Measurements from ENCODE around the gene HS6ST2. TPM values are rescaled to one million over a fixed set of nuclear protein-coding genes. Genes with fewer than 3 reads are reported as not detected.

HS6ST2 gene
- polyA plus RNA-seq, 1 donor (not counting 4 experiments of a cell fraction or from before 2014, with no cell fraction given) = 0.43 TPM

DNA sequence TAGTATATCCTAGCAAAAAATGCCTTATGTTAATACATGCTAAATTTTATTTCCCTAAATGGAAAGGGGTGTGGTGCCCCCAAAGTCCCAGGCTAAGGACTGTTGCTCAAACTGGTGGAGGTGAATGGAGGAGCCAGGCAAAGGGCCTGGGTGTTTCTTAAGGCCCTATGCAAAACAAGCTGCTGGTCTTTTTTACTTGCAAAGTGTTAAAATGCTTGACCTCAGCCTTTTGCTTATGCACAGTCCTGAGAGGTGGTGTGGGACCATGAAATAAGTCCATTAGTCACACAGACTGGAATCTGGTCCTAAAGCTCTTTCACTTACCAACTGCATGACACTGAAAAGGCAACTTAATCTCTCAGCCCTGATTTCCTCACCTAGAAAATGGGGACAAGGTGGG, 246.1 kb downstream of the HS6ST2 start:
- Histone ChIP-seq H3K9me3 (ENCODE audit: control insufficient read depth, low read depth, low read length) (no peaks in the 10 kb centered on the region), H3K4me2 (ENCODE audit: control insufficient read depth, extremely low read depth, insufficient read depth, low read depth, low read length) (no peak overlapping the region), H3K9me1 (ENCODE audit: control insufficient read depth, extremely low read depth, insufficient read depth, low read length) (no peaks in the 10 kb centered on the region), H3K9ac (ENCODE audit: control insufficient read depth, extremely low read depth, insufficient read depth, low read length) (no peak overlapping the region), H3K36me3 (ENCODE audit: control insufficient read depth in 2 of 2, extremely low read depth in 1 of 2, insufficient read depth in 2 of 2, low read length in 2 of 2) (no peaks in the 10 kb centered on the region), H3K4me1 (ENCODE audit: control insufficient read depth, extremely low read depth, insufficient read depth, low read length) (no peaks in the 10 kb centered on the region), H3K79me2 (ENCODE audit: control insufficient read depth, insufficient read depth, low read length) (no peaks in the 10 kb centered on the region), H2AFZ (ENCODE audit: control insufficient read depth, low read length) (no peak overlapping the region), H4K20me1 (ENCODE audit: control insufficient read depth, extremely low read depth, insufficient read depth, low read length) (no peaks in the 10 kb centered on the region), H3K27me3 (ENCODE audit: control insufficient read depth, extremely low read depth, insufficient read depth, low read length) (no peaks in the 10 kb centered on the region), H3K27ac (ENCODE audit: control insufficient read depth, insufficient read depth, low read length) (no peak overlapping the region), H3K4me3 (ENCODE audit: control insufficient read depth in 2 of 3, extremely low read depth in 1 of 3, insufficient read depth in 2 of 3, low read depth in 1 of 3, low read length in 3 of 3) (no peak overlapping the region)
- no peak for DNase-seq (ENCODE audit: low read depth, low spot score)
- TF ChIP-seq, protein P1, sequence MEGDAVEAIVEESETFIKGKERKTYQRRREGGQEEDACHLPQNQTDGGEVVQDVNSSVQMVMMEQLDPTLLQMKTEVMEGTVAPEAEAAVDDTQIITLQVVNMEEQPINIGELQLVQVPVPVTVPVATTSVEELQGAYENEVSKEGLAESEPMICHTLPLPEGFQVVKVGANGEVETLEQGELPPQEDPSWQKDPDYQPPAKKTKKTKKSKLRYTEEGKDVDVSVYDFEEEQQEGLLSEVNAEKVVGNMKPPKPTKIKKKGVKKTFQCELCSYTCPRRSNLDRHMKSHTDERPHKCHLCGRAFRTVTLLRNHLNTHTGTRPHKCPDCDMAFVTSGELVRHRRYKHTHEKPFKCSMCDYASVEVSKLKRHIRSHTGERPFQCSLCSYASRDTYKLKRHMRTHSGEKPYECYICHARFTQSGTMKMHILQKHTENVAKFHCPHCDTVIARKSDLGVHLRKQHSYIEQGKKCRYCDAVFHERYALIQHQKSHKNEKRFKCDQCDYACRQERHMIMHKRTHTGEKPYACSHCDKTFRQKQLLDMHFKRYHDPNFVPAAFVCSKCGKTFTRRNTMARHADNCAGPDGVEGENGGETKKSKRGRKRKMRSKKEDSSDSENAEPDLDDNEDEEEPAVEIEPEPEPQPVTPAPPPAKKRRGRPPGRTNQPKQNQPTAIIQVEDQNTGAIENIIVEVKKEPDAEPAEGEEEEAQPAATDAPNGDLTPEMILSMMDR (optimal IDR thresholded peaks at IDR 0.05 in 1 of 3, IDR thresholded peaks at IDR 0.05 in 1 of 3, conservative IDR thresholded peaks at IDR 0.05 in 1 of 3; ENCODE audit: extremely low read depth in 1 of 3, insufficient read depth in 2 of 3, low read length in 3 of 3) = no peak
- TF ChIP-seq EZH2 (IDR thresholded peaks at IDR 0.05; ENCODE audit: low read length) = no peak
- no peak for FAIRE-seq
- dilution Hi-C loops (cut with MboI; ENCODE audit: extremely low pct_ligation_motif_present, low sequenced_read_pairs) = no loop called here

DNA sequence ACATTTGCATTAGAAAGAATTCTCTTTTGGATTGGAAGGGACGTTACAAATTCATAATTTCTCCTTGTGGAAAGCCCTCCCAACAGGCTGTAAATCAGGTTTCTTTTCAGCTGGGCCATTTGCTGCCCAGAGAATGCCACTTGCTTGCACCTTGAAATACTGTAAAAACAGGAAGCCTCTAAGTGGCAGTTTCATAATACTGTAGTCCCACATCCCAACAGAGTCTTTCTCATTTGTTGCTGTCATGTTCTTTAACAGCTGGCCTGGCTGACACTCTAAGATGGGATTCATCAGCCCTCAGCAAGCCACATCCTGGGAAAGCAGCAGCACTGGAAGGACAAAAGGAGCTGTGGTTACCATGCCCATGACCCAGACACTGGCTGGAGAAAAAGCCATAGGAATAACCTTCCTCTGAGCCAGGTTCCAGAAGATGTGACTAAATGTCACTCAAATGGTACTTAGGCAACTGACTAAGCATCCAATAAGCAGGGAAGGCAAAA, 247.7 kb downstream of the HS6ST2 start:
- Histone ChIP-seq H2AFZ (ENCODE audit: control insufficient read depth, low read length) (no peak overlapping the region), H4K20me1 (ENCODE audit: control insufficient read depth, extremely low read depth, insufficient read depth, low read length) (no peaks in the 10 kb centered on the region), H3K4me2 (ENCODE audit: control insufficient read depth, extremely low read depth, insufficient read depth, low read depth, low read length) (no peak overlapping the region), H3K9ac (ENCODE audit: control insufficient read depth, extremely low read depth, insufficient read depth, low read length) (no peak overlapping the region), H3K9me1 (ENCODE audit: control insufficient read depth, extremely low read depth, insufficient read depth, low read length) (no peaks in the 10 kb centered on the region), H3K27me3 (ENCODE audit: control insufficient read depth, extremely low read depth, insufficient read depth, low read length) (no peaks in the 10 kb centered on the region), H3K27ac (ENCODE audit: control insufficient read depth, insufficient read depth, low read length) (no peak overlapping the region), H3K79me2 (ENCODE audit: control insufficient read depth, insufficient read depth, low read length) (no peaks in the 10 kb centered on the region), H3K4me3 (ENCODE audit: control insufficient read depth in 2 of 3, extremely low read depth in 1 of 3, insufficient read depth in 2 of 3, low read depth in 1 of 3, low read length in 3 of 3) (no peak overlapping the region), H3K4me1 (ENCODE audit: control insufficient read depth, extremely low read depth, insufficient read depth, low read length) (no peaks in the 10 kb centered on the region), H3K9me3 (ENCODE audit: control insufficient read depth, low read depth, low read length) (no peaks in the 10 kb centered on the region), H3K36me3 (ENCODE audit: control insufficient read depth in 2 of 2, extremely low read depth in 1 of 2, insufficient read depth in 2 of 2, low read length in 2 of 2) (no peaks in the 10 kb centered on the region)
- dilution Hi-C loops (cut with MboI; ENCODE audit: extremely low pct_ligation_motif_present, low sequenced_read_pairs) = no loop called here
- DNase-seq (ENCODE audit: low read depth, low spot score) = no peak
- TF ChIP-seq EZH2 (IDR thresholded peaks at IDR 0.05; ENCODE audit: low read length) = no peak
- TF ChIP-seq, protein P1 (optimal IDR thresholded peaks at IDR 0.05 in 1 of 3, IDR thresholded peaks at IDR 0.05 in 1 of 3, conservative IDR thresholded peaks at IDR 0.05 in 1 of 3; ENCODE audit: extremely low read depth in 1 of 3, insufficient read depth in 2 of 3, low read length in 3 of 3) = no peak
- no peak for FAIRE-seq
